GM23338 (cell line): Measurements from ENCODE around the gene KDM4C. TPM values are rescaled to one million over a fixed set of nuclear protein-coding genes. Genes with fewer than 3 reads are reported as not detected.

Experiments
- ATAC-seq: fragments of 200-7000 bp; cut with Tn5 transposase; 3 replicates; pipeline ENCODE4 v1.9.1; 2020
- DNase-seq: peaks from one replicate; pipeline ENCODE4 v3.0.0-alpha.2; 2015; ENCODE audit warnings: low spot score
- H2AFZ ChIP-seq: fragments of 200-600 bp; sonication (generic); 2 replicates; pipeline ENCODE4 v1.8.0; 2016; ENCODE audit warnings: antibody characterized with exemption, mild to moderate bottlenecking, moderate library complexity
- H3F3A ChIP-seq: fragments of 200-600 bp; sonication (generic); replicated peaks from 2 replicates; pipeline ENCODE4 v1.8.0; 2017; ENCODE audit warnings: antibody characterized with exemption, mixed run types, low read depth
- H3K27ac ChIP-seq: fragments of 200-600 bp; sonication (generic); 2 replicates; pipeline ENCODE4 v1.6.1; 2016; ENCODE audit warnings: low read depth
- H3K27me3 ChIP-seq: fragments of 200-600 bp; sonication (generic); 2 replicates; pipeline ENCODE4 v1.8.0; 2016; ENCODE audit warnings: mild to moderate bottlenecking, mixed run types, moderate library complexity; ENCODE audit not compliant: insufficient read depth
- H3K36me3 ChIP-seq: fragments of 200-600 bp; sonication (generic); 2 replicates; pipeline ENCODE4 v1.8.0; 2016; ENCODE audit warnings: mild to moderate bottlenecking; ENCODE audit not compliant: insufficient read depth
- H3K4me1 ChIP-seq: fragments of 200-600 bp; sonication (generic); 2 replicates; pipeline ENCODE4 v1.8.0; 2016; ENCODE audit warnings: mild to moderate bottlenecking, moderate library complexity; ENCODE audit not compliant: insufficient read depth
- H3K4me2 ChIP-seq: fragments of 200-600 bp; sonication (generic); 2 replicates; pipeline ENCODE4 v1.7.1; 2017; ENCODE audit warnings: mixed run types
- H3K4me3 ChIP-seq: fragments of 200-600 bp; sonication (generic); 2 replicates; pipeline ENCODE4 v1.6.1; 2016; ENCODE audit warnings: mixed run types
- H3K79me2 ChIP-seq: fragments of 200-600 bp; sonication (generic); replicated peaks from 2 replicates; pipeline ENCODE4 v1.8.0; 2017; ENCODE audit warnings: mild to moderate bottlenecking; ENCODE audit not compliant: insufficient read depth
- H3K9me2 ChIP-seq: fragments of 200-600 bp; sonication (generic); 2 replicates; pipeline ENCODE4 v1.8.0; 2017; ENCODE audit not compliant: insufficient read depth
- H4K20me1 ChIP-seq: fragments of 200-600 bp; sonication (generic); replicated peaks from 2 replicates; pipeline ENCODE4 v1.8.0; 2017; ENCODE audit warnings: mild to moderate bottlenecking; ENCODE audit not compliant: insufficient read depth
- H3K27ac Mint-ChIP-seq: 2 replicates; pipeline ENCODE4 v1.8.0; 2020; ENCODE audit warnings: inconsistent platforms, mild to moderate bottlenecking, moderate library complexity, mixed read lengths
- H3K27me3 Mint-ChIP-seq: 3 replicates; pipeline ENCODE4 v1.8.0; 2022; ENCODE audit warnings: low read depth, mild to moderate bottlenecking, moderate library complexity, mixed read lengths, inconsistent platforms; ENCODE audit not compliant: insufficient read depth, poor library complexity
- H3K36me3 Mint-ChIP-seq: 3 replicates; pipeline ENCODE4 v1.8.0; 2021; ENCODE audit warnings: low read depth, mild to moderate bottlenecking, inconsistent platforms, moderate library complexity, mixed read lengths
- H3K4me1 Mint-ChIP-seq: 3 replicates; pipeline ENCODE4 v1.8.0; 2020; ENCODE audit warnings: mild to moderate bottlenecking, inconsistent platforms, mixed read lengths
- H3K4me3 Mint-ChIP-seq: 3 replicates; pipeline ENCODE4 v1.8.0; 2021; ENCODE audit warnings: moderate library complexity, mild to moderate bottlenecking, inconsistent platforms, mixed read lengths
- H3K9me3 Mint-ChIP-seq: 3 replicates; pipeline ENCODE4 v1.8.0; 2020; ENCODE audit warnings: moderate library complexity, mild to moderate bottlenecking, inconsistent platforms, mixed read lengths
- CREB1 ChIP-seq: fragments of 250-450 bp; sonication (Bioruptor Pico); IDR thresholded peaks from 2 replicates; pipeline ENCODE4 v1.5.0; 2020; ENCODE audit warnings: low read depth, mild to moderate bottlenecking, moderate library complexity
- CTCF ChIP-seq, 2 experiments: fragments of 200-600 bp in 1 of 2; sonication (generic) in 1 of 2; conservative IDR thresholded peaks; 2 replicates each; pipeline versions ENCODE4 v1.5.1 to v1.6.1; 2016 to 2017; ENCODE audit warnings: antibody characterized with exemption in 2 of 2, low read depth in 2 of 2, mild to moderate bottlenecking in 2 of 2, moderate library complexity in 1 of 2
- EZH2 ChIP-seq: fragments of 200-600 bp; sonication (generic); IDR thresholded peaks from one replicate; pipeline ENCODE4 v1.8.0; 2017; ENCODE audit warnings: antibody characterized with exemption, mild to moderate bottlenecking, low read depth; ENCODE audit not compliant: unreplicated experiment
- JUNB ChIP-seq: IDR thresholded peaks from one replicate; pipeline ENCODE4 v1.6.1; 2016; ENCODE audit warnings: antibody characterized with exemption; ENCODE audit not compliant: unreplicated experiment
- NANOG ChIP-seq: IDR thresholded peaks from 2 replicates; pipeline ENCODE4 v1.6.1; 2016; ENCODE audit warnings: antibody characterized with exemption, borderline replicate concordance
- STAT1 ChIP-seq: IDR thresholded peaks from one replicate; pipeline ENCODE4 v1.6.1; 2016; ENCODE audit warnings: antibody characterized with exemption; ENCODE audit not compliant: unreplicated experiment
- ZNF114 ChIP-seq: fragments of 250-450 bp; sonication (Bioruptor Pico); IDR thresholded peaks from 2 replicates; pipeline ENCODE4 v1.5.0; 2020; ENCODE audit warnings: mild to moderate bottlenecking, moderate library complexity
- ZNF331 ChIP-seq: fragments of 250-450 bp; sonication (Bioruptor Pico); IDR thresholded peaks from 2 replicates; pipeline ENCODE4 v1.5.0; 2020; ENCODE audit warnings: low read depth, mild to moderate bottlenecking, moderate library complexity
- ZNF462 ChIP-seq: fragments of 250-450 bp; sonication (Bioruptor Pico); IDR thresholded peaks from 2 replicates; pipeline ENCODE4 v1.5.0; 2020; ENCODE audit warnings: mild to moderate bottlenecking, moderate library complexity
- polyA plus RNA-seq: library from polyadenylated mRNA; unstranded; fragments of >200 nt; fragmentation: Nextera tagmentation; extraction: Ambion mirVana; gene quantifications from 2 replicates; pipeline ENCODE4 v1.2.1, GENCODE V29; 2016
- total RNA-seq: library from RNA; depleted of rRNA; stranded (reverse); fragments of >200 nt; shearing (Covaris generic); gene quantifications from 2 replicates; pipeline ENCODE4 v1.2.3, GENCODE V29; 2014

The KDM4C gene
- total and polyA plus RNA-seq, 2 experiments from 2014 or later, result 12.0 to 43.8 TPM

- TF ChIP-seq ZNF462 (no peak), ZNF331 (CRISPR knock-in tag) (no peak), JUNB (no peak), CTCF (conservative IDR thresholded peaks at IDR 0.05; ENCODE audit: low read depth in 2 of 2) (no peak), CREB1 (CRISPR knock-in tag) (no peak), NANOG (no peak), STAT1 (no peak)
Measured at GRCh38 chr9:6833518-6834192, 75.9 kb downstream of the KDM4C start (continued).

- H3K4me3 Mint-ChIP-seq, result no peak overlapping the region
- H3K27ac Mint-ChIP-seq, result peak overlapping the region; percentile 16; the same call in 1 of the 2 replicates
- Histone ChIP-seq H3K4me3 (no peak overlapping the region), H3K79me2 (no peaks in the 10 kb centered on the region), H3K27me3 (no peaks in the 10 kb centered on the region), H3K9me2 (no peaks in the 10 kb centered on the region), H4K20me1 (no peaks in the 10 kb centered on the region), H3K4me2 (no peak overlapping the region), H2AFZ (no peak overlapping the region), H3F3A (no peaks in the 10 kb centered on the region), H3K36me3 (no peaks in the 10 kb centered on the region), H3K4me1 (no peaks in the 10 kb centered on the region), H3K27ac (no peak overlapping the region)
- peaks cover 7% of the 10 kb centered on the region; the same call in 2 of the 3 replicates for H3K9me3 Mint-ChIP-seq
- ATAC-seq, result no peak
- H3K27me3 Mint-ChIP-seq, result no peaks in the 10 kb centered on the region
- no peak for DNase-seq
- H3K36me3 Mint-ChIP-seq, result peaks cover 50% of the 10 kb centered on the region
- no peaks in the 10 kb centered on the region for H3K4me1 Mint-ChIP-seq
- no peak for TF ChIP-seq EZH2
- no peak for TF ChIP-seq ZNF114 (CRISPR knock-in tag)
Measured at GRCh38 chr9:6834306-6834705, 76.5 kb downstream of the KDM4C start.
